Skeletal muscle tissue (tissue), 4 donors: ENCODE measurements around the gene TRIP11. TPM values are rescaled to one million over a fixed set of nuclear protein-coding genes. Genes with fewer than 3 reads are reported as not detected.

ENCODE experiments used
- H3K27ac ChIP-seq: one replicate; pipeline ENCODE4 v1.7.0; 2013; ENCODE audit warnings: mild to moderate bottlenecking, low read depth, low read length, inconsistent platforms
- H3K27me3 ChIP-seq, 3 donors: one replicate each; pipeline ENCODE4 v1.7.0; 2013; ENCODE audit warnings: low read length in 3 of 3; ENCODE audit not compliant: control insufficient read depth in 3 of 3, insufficient read depth in 3 of 3
- H3K36me3 ChIP-seq, 3 donors: one replicate each; pipeline ENCODE4 v1.7.0; 2013; ENCODE audit warnings: low read length in 3 of 3; ENCODE audit not compliant: control insufficient read depth in 3 of 3, insufficient read depth in 3 of 3
- H3K4me1 ChIP-seq, 3 donors: one replicate each; pipeline ENCODE4 v1.7.0; 2013; ENCODE audit warnings: low read length in 3 of 3, mild to moderate bottlenecking in 3 of 3; ENCODE audit not compliant: control insufficient read depth in 3 of 3, insufficient read depth in 3 of 3
- H3K4me3 ChIP-seq, 3 donors: one replicate each; pipeline ENCODE4 v1.7.0; 2013; ENCODE audit warnings: low read length in 3 of 3
- H3K9ac ChIP-seq, 3 donors: one replicate each; pipeline ENCODE4 v1.7.0; 2013; ENCODE audit warnings: low read length in 3 of 3, mild to moderate bottlenecking in 3 of 3, moderate library complexity in 2 of 3, low read depth in 1 of 3
- H3K9me3 ChIP-seq, 3 donors: one replicate each; pipeline ENCODE4 v1.7.0; 2013; ENCODE audit warnings: low read length in 3 of 3; ENCODE audit not compliant: control insufficient read depth in 3 of 3
- total RNA-seq: library from RNA; depleted of rRNA; stranded (reverse); fragments of >200 nt; gene quantifications from one replicate; pipeline ENCODE4 v1.2.3, GENCODE V29; 2014
- donor health status: Osteomylitis.

The TRIP11 gene
- total RNA-seq, 1 donor from 2014 or later, result 10.4 TPM

- H3K27ac ChIP-seq, result no peak overlapping the region
- H3K27me3 ChIP-seq, result no peaks in the 10 kb centered on the region
- no peaks in the 10 kb centered on the region for H3K9me3 ChIP-seq
- H3K4me1 ChIP-seq, result peaks cover 0 to 3% (median 0%) of the 10 kb centered on the region in 3 donors
- peaks cover 12 to 29% (median 26%) of the 10 kb centered on the region in 3 donors for H3K36me3 ChIP-seq
- H3K4me3 ChIP-seq, result no peak overlapping the region
- H3K9ac ChIP-seq, result no peak overlapping the region
These were observed 54.2 kb downstream of the TRIP11 start for GRCh38 chr14:91985521-91986255.

- Histone ChIP-seq H3K9ac (no peak overlapping the region), H3K4me1 (peaks cover 0 to 3% (median 2%) of the 10 kb centered on the region in 3 donors), H3K4me3 (no peak overlapping the region), H3K27me3 (no peaks in the 10 kb centered on the region), H3K27ac (no peak overlapping the region), H3K36me3 (peaks cover 12 to 26% (median 22%) of the 10 kb centered on the region in 3 donors), H3K9me3 (no peaks in the 10 kb centered on the region)
These were observed 54.9 kb downstream of the TRIP11 start for GRCh38 chr14:91985008-91985407.

GRCh38 chr14:91983588-91983987, 56.3 kb downstream of the TRIP11 start:
- Histone ChIP-seq H3K27me3 (no peaks in the 10 kb centered on the region), H3K4me3 (no peak overlapping the region), H3K9ac (no peak overlapping the region), H3K36me3 (peaks cover 12 to 22% (median 22%) of the 10 kb centered on the region in 3 donors), H3K9me3 (no peaks in the 10 kb centered on the region), H3K27ac (no peak overlapping the region), H3K4me1 (peaks cover 0 to 3% (median 3%) of the 10 kb centered on the region in 3 donors)

- no peak overlapping the region for H3K27ac ChIP-seq
- H3K4me1 ChIP-seq, result peaks cover 0 to 3% (median 0%) of the 10 kb centered on the region in 3 donors
- H3K36me3 ChIP-seq, result peaks cover 0 to 7% (median 0%) of the 10 kb centered on the region in 3 donors
- no peak overlapping the region for H3K9ac ChIP-seq
- no peaks in the 10 kb centered on the region for H3K9me3 ChIP-seq
- no peaks in the 10 kb centered on the region for H3K27me3 ChIP-seq
- H3K4me3 ChIP-seq, result no peak overlapping the region
These were observed 59.7 kb downstream of the TRIP11 start for GRCh38 chr14:91980157-91980556.

- no peaks in the 10 kb centered on the region for H3K27me3 ChIP-seq
- H3K9me3 ChIP-seq, result no peaks in the 10 kb centered on the region
- peaks cover 0 to 3% (median 0%) of the 10 kb centered on the region in 3 donors for H3K4me1 ChIP-seq
- H3K36me3 ChIP-seq, result peaks cover 7 to 16% (median 13%) of the 10 kb centered on the region in 3 donors
- H3K4me3 ChIP-seq, result no peak overlapping the region
- no peak overlapping the region for H3K27ac ChIP-seq
- no peak overlapping the region for H3K9ac ChIP-seq
These were observed 62.0 kb downstream of the TRIP11 start for GRCh38 chr14:91977884-91978283.

GRCh38 chr14:91975763-91976162, 64.1 kb downstream of the TRIP11 start:
- Histone ChIP-seq H3K27me3 (no peaks in the 10 kb centered on the region), H3K4me3 (no peak overlapping the region), H3K4me1 (peaks cover 0 to 3% (median 0%) of the 10 kb centered on the region in 3 donors), H3K9me3 (no peaks in the 10 kb centered on the region), H3K27ac (no peak overlapping the region), H3K36me3 (peaks cover 9 to 26% (median 25%) of the 10 kb centered on the region in 3 donors), H3K9ac (no peak overlapping the region)

GRCh38 chr14:91971188-91971778, 68.6 kb downstream of the TRIP11 start:
- Histone ChIP-seq H3K36me3 (peaks cover 22 to 46% (median 45%) of the 10 kb centered on the region in 3 donors), H3K27ac (no peak overlapping the region), H3K9me3 (no peaks in the 10 kb centered on the region), H3K4me3 (no peak overlapping the region), H3K27me3 (no peaks in the 10 kb centered on the region), H3K9ac (no peak overlapping the region), H3K4me1 (no peaks in the 10 kb centered on the region)

- no peaks in the 10 kb centered on the region for H3K4me1 ChIP-seq
- no peak overlapping the region for H3K9ac ChIP-seq
- no peak overlapping the region for H3K4me3 ChIP-seq
- peaks cover 15 to 34% (median 33%) of the 10 kb centered on the region in 3 donors for H3K36me3 ChIP-seq
- no peaks in the 10 kb centered on the region for H3K27me3 ChIP-seq
- no peak overlapping the region for H3K27ac ChIP-seq
- no peaks in the 10 kb centered on the region for H3K9me3 ChIP-seq
These were observed 71.6 kb downstream of the TRIP11 start for GRCh38 chr14:91968280-91968679.

- Histone ChIP-seq H3K27me3 (no peaks in the 10 kb centered on the region), H3K36me3 (peaks cover 13 to 18% (median 16%) of the 10 kb centered on the region in 3 donors), H3K9ac (no peak overlapping the region), H3K4me1 (no peaks in the 10 kb centered on the region), H3K27ac (no peak overlapping the region), H3K9me3 (no peaks in the 10 kb centered on the region), H3K4me3 (no peak overlapping the region)
These were observed 75.1 kb downstream of the TRIP11 start for GRCh38 chr14:91964724-91965123.

- Histone ChIP-seq H3K9ac (no peak overlapping the region), H3K27ac (no peak overlapping the region), H3K4me1 (no peaks in the 10 kb centered on the region), H3K36me3 (peaks cover 6 to 11% (median 9%) of the 10 kb centered on the region in 3 donors), H3K4me3 (no peak overlapping the region), H3K9me3 (no peaks in the 10 kb centered on the region), H3K27me3 (no peaks in the 10 kb centered on the region)
These were observed 75.8 kb downstream of the TRIP11 start for GRCh38 chr14:91964011-91964410.
